SU-DHL-6 (cell line): ENCODE measurements around the gene FMN1.

Experiments
- CTCF ChIP-seq: fragments of 200-600 bp; sonication (generic); IDR thresholded peaks from one replicate; pipeline ENCODE4 v1.5.1; 2017; ENCODE audit warnings: antibody characterized with exemption, mild to moderate bottlenecking, low read length, moderate library complexity; ENCODE audit not compliant: insufficient read depth, poor library complexity, severe bottlenecking
- EZH2phosphoT487 ChIP-seq: fragments of 200-600 bp; sonication (generic), shearing (Covaris generic); conservative IDR thresholded peaks from 2 replicates; pipeline ENCODE4 v1.6.1; 2018; ENCODE audit warnings: mild to moderate bottlenecking, antibody characterized with exemption, low read length, moderate library complexity, mixed read lengths

- no peak for TF ChIP-seq CTCF
- no peak for TF ChIP-seq EZH2phosphoT487
Observed at GRCh38 chr15:33159726-33160453, 34.6 kb downstream of the FMN1 start.
